HG02642 (cell line): ENCODE measurements around the gene NACC2.
"Not testable (repeated sequence)": the region's sequence is repeated elsewhere in the genome, so short reads cannot be mapped to it uniquely, and the experiment has no call there.

Experiments
- ATAC-seq: cut with Tn5 transposase; IDR thresholded peaks from one replicate; pipeline ENCODE4 v1.9.1; 2021; ENCODE audit warnings: mild to moderate bottlenecking; ENCODE audit not compliant: unreplicated experiment, poor library complexity

The NACC2 gene

GRCh38 chr9:136028760-136029470 lies 66.2 kb downstream of the NACC2 start:
- ATAC-seq: no peak

GRCh38 chr9:136026943-136027289 lies 68.2 kb downstream of the NACC2 start:
- ATAC-seq: not testable (repeated sequence)

- no peak for ATAC-seq
Measured at GRCh38 chr9:136026266-136026942, 68.7 kb downstream of the NACC2 start.

- ATAC-seq: no peak
Measured at GRCh38 chr9:136025481-136025880, 69.6 kb downstream of the NACC2 start.

GRCh38 chr9:136024696-136025316 lies 70.3 kb downstream of the NACC2 start:
- no peak for ATAC-seq

- ATAC-seq: no peak
Measured at GRCh38 chr9:136024286-136024685, 70.8 kb downstream of the NACC2 start.

- no peak for ATAC-seq
Measured at GRCh38 chr9:136023410-136024225, 71.5 kb downstream of the NACC2 start.

GRCh38 chr9:136022731-136023409 lies 72.2 kb downstream of the NACC2 start:
- ATAC-seq: no peak

- no peak for ATAC-seq
Measured at GRCh38 chr9:136021872-136022681, 73.0 kb downstream of the NACC2 start.

GRCh38 chr9:136021171-136021871 lies 73.8 kb downstream of the NACC2 start:
- no peak for ATAC-seq

GRCh38 chr9:136020671-136021070 lies 74.4 kb downstream of the NACC2 start:
- no peak for ATAC-seq

- no peak for ATAC-seq
Measured at GRCh38 chr9:136020206-136020605, 74.9 kb downstream of the NACC2 start.

- ATAC-seq: no peak
Measured at GRCh38 chr9:136019681-136020060, 75.4 kb downstream of the NACC2 start.

- ATAC-seq: no peak
Measured at GRCh38 chr9:136019041-136019680, 75.9 kb downstream of the NACC2 start.

- ATAC-seq: no peak
Measured at GRCh38 chr9:136018257-136019031, 76.6 kb downstream of the NACC2 start.

- ATAC-seq: no peak
Measured at GRCh38 chr9:136017289-136018190, 77.5 kb downstream of the NACC2 start.
